Stimulated activated CD8-positive, alpha-beta memory T cell treated with anti-CD3 and anti-CD28 coated beads, Interleukin-12 subunit alpha, Interleukin-12 subunit beta, amount 100 ng/mL, for 1 hour (primary cell): ENCODE results near the gene SLCO3A1.
"Not testable (repeated sequence)": the region's sequence is repeated elsewhere in the genome, so short reads cannot be mapped to it uniquely, and the experiment has no call there.

ENCODE experiments used
- DNase-seq: peaks from one replicate; pipeline ENCODE4 v3.0.0-alpha.2; 2020; ENCODE audit warnings: low read depth

The SLCO3A1 gene

GRCh38 chr15:92161039-92161670, 307.6 kb downstream of the SLCO3A1 start:
- DNase-seq = no peak

- DNase-seq = no peak
These were observed 309.1 kb downstream of the SLCO3A1 start for GRCh38 chr15:92162657-92163056.

GRCh38 chr15:92163641-92164040, 310.1 kb downstream of the SLCO3A1 start:
- no peak for DNase-seq

- DNase-seq = no peak
These were observed 311.0 kb downstream of the SLCO3A1 start for GRCh38 chr15:92164327-92165000.

- DNase-seq = no peak
These were observed 311.5 kb downstream of the SLCO3A1 start for GRCh38 chr15:92165001-92165346.

- no peak for DNase-seq
These were observed 312.5 kb downstream of the SLCO3A1 start for GRCh38 chr15:92166029-92166428.

GRCh38 chr15:92166751-92167405, 313.4 kb downstream of the SLCO3A1 start:
- DNase-seq = no peak

- DNase-seq = no peak
These were observed 313.9 kb downstream of the SLCO3A1 start for GRCh38 chr15:92167451-92167850.

- DNase-seq = no peak
These were observed 314.7 kb downstream of the SLCO3A1 start for GRCh38 chr15:92168066-92168683.

- no peak for DNase-seq
These were observed 317.4 kb downstream of the SLCO3A1 start for GRCh38 chr15:92170897-92171296.

GRCh38 chr15:92178911-92179310, 325.4 kb downstream of the SLCO3A1 start:
- no peak for DNase-seq

- DNase-seq = no peak
These were observed 330.6 kb downstream of the SLCO3A1 start for GRCh38 chr15:92184142-92184541.

GRCh38 chr15:92184679-92185230, 331.2 kb downstream of the SLCO3A1 start:
- no peak for DNase-seq

GRCh38 chr15:92187975-92188374, 334.5 kb downstream of the SLCO3A1 start:
- no peak for DNase-seq

GRCh38 chr15:92189166-92189565, 335.7 kb downstream of the SLCO3A1 start:
- DNase-seq = no peak

- DNase-seq = no peak
These were observed 341.7 kb downstream of the SLCO3A1 start for GRCh38 chr15:92195241-92195640.

GRCh38 chr15:92196342-92196741, 342.8 kb downstream of the SLCO3A1 start:
- DNase-seq = no peak

- DNase-seq = no peak
These were observed 344.2 kb downstream of the SLCO3A1 start for GRCh38 chr15:92197746-92198145.

GRCh38 chr15:92200891-92201290, 347.4 kb downstream of the SLCO3A1 start:
- no peak for DNase-seq

GRCh38 chr15:92205255-92205739, 351.8 kb downstream of the SLCO3A1 start:
- DNase-seq = no peak

GRCh38 chr15:92207601-92208000, 354.1 kb downstream of the SLCO3A1 start:
- DNase-seq = not testable (repeated sequence)
